ENCODE results near the gene DST.

The DST gene

GRCh38 chr6:56689114-56689513 lies 46.4 kb upstream of the DST start:
- Histone ChIP-seq H3K4me1 (no peaks in the 10 kb centered on the region; the same call in 1 of the 2 replicates), H3K9me3 (no peaks in the 10 kb centered on the region), H3K4me3 (ENCODE audit: low read depth, low read length) (no peak overlapping the region), H3K36me3 (no peaks in the 10 kb centered on the region), H3K27me3 (no peaks in the 10 kb centered on the region)
- TF ChIP-seq, protein P1, sequence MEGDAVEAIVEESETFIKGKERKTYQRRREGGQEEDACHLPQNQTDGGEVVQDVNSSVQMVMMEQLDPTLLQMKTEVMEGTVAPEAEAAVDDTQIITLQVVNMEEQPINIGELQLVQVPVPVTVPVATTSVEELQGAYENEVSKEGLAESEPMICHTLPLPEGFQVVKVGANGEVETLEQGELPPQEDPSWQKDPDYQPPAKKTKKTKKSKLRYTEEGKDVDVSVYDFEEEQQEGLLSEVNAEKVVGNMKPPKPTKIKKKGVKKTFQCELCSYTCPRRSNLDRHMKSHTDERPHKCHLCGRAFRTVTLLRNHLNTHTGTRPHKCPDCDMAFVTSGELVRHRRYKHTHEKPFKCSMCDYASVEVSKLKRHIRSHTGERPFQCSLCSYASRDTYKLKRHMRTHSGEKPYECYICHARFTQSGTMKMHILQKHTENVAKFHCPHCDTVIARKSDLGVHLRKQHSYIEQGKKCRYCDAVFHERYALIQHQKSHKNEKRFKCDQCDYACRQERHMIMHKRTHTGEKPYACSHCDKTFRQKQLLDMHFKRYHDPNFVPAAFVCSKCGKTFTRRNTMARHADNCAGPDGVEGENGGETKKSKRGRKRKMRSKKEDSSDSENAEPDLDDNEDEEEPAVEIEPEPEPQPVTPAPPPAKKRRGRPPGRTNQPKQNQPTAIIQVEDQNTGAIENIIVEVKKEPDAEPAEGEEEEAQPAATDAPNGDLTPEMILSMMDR (IDR thresholded peaks at IDR 0.05; ENCODE audit: low read depth, low read length): no peak
- no peak for DNase-seq

DNA sequence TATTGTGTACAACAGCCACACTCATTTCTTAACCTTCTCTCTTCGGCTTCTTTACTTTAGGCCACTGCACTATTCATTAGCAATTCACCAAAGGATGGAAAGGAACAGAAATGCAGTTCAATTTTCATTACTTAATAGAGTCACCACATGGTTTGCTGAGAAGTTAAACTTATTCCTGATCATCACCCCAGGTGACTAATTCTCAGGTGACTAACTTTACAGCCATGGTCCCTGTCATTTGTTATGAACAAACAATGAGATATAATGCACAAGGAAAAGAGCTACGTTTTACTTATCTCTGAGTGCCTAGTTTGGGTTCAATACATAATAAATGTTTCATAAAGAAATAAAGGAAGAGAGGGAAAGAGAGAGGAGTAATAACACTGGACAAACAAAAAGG lies 45.8 kb upstream of the DST start:
- Histone ChIP-seq H3K4me1 (no peaks in the 10 kb centered on the region; the same call in 1 of the 2 replicates), H3K27me3 (no peaks in the 10 kb centered on the region), H3K4me3 (ENCODE audit: low read depth, low read length) (no peak overlapping the region), H3K36me3 (no peaks in the 10 kb centered on the region), H3K9me3 (no peaks in the 10 kb centered on the region)
- TF ChIP-seq, protein P1 (IDR thresholded peaks at IDR 0.05; ENCODE audit: low read depth, low read length): no peak
- no peak for DNase-seq

GRCh38 chr6:56687551-56687950 lies 44.9 kb upstream of the DST start:
- TF ChIP-seq, protein P1 (IDR thresholded peaks at IDR 0.05; ENCODE audit: low read depth, low read length): no peak
- no peak overlapping the region for H3K4me3 ChIP-seq (ENCODE audit: low read depth, low read length)
- no peaks in the 10 kb centered on the region for H3K9me3 ChIP-seq
- H3K36me3 ChIP-seq: no peaks in the 10 kb centered on the region
- no peaks in the 10 kb centered on the region for H3K27me3 ChIP-seq
- no peaks in the 10 kb centered on the region; the same call in 1 of the 2 replicates for H3K4me1 ChIP-seq
- DNase-seq: no peak

GRCh38 chr6:56686429-56686828 lies 43.7 kb upstream of the DST start:
- H3K27me3 ChIP-seq: no peaks in the 10 kb centered on the region
- TF ChIP-seq, protein P1 (IDR thresholded peaks at IDR 0.05; ENCODE audit: low read depth, low read length): no peak
- H3K4me3 ChIP-seq (ENCODE audit: low read depth, low read length): no peak overlapping the region
- H3K36me3 ChIP-seq: no peaks in the 10 kb centered on the region
- no peak for DNase-seq
- no peaks in the 10 kb centered on the region for H3K9me3 ChIP-seq
- H3K4me1 ChIP-seq: no peaks in the 10 kb centered on the region; the same call in 1 of the 2 replicates

DNA sequence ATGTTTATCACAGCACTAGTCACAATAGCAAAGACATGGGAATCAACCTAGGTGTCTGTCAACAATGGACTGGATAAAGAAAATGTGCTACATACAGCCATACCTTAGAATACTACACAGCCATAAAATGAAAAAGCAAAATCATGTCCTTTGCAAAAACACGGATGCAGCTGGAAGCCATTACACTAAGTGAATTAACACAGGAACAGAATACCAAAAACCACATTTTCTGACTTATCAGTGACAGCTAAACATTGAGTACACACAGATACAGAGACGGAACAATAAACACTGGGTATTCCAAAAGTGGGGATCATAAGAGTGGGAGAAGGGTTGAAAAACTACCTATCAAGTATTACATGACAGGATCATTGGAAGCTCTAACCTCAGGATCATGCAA lies 43.3 kb upstream of the DST start:
- no peaks in the 10 kb centered on the region for H3K9me3 ChIP-seq
- TF ChIP-seq, protein P1 (IDR thresholded peaks at IDR 0.05; ENCODE audit: low read depth, low read length): no peak
- no peak for DNase-seq
- no peaks in the 10 kb centered on the region; the same call in 1 of the 2 replicates for H3K4me1 ChIP-seq
- no peaks in the 10 kb centered on the region for H3K27me3 ChIP-seq
- H3K4me3 ChIP-seq (ENCODE audit: low read depth, low read length): no peak overlapping the region
- no peaks in the 10 kb centered on the region for H3K36me3 ChIP-seq

- H3K9me3 ChIP-seq: no peaks in the 10 kb centered on the region
- H3K4me3 ChIP-seq (ENCODE audit: low read depth, low read length): no peak overlapping the region
- H3K36me3 ChIP-seq: no peaks in the 10 kb centered on the region
- no peaks in the 10 kb centered on the region; the same call in 1 of the 2 replicates for H3K4me1 ChIP-seq
- no peaks in the 10 kb centered on the region for H3K27me3 ChIP-seq
- TF ChIP-seq, protein P1 (IDR thresholded peaks at IDR 0.05; ENCODE audit: low read depth, low read length): no peak
- no peak for DNase-seq
These were observed 42.5 kb upstream of the DST start for GRCh38 chr6:56685102-56685733.
